NCI-H510A treated with DMSO at 0.1 percent for 48 hours (cell line): ENCODE data around the gene CTDSPL.

Source experiments
- DNase-seq: peaks from one replicate; lab custom pipeline; 2025; lab: John Stamatoyannopoulos, UW

Gene CTDSPL

GRCh38 chr3:37853691-37854413 lies 7.8 kb upstream of the CTDSPL start:
- no peak for DNase-seq

DNA sequence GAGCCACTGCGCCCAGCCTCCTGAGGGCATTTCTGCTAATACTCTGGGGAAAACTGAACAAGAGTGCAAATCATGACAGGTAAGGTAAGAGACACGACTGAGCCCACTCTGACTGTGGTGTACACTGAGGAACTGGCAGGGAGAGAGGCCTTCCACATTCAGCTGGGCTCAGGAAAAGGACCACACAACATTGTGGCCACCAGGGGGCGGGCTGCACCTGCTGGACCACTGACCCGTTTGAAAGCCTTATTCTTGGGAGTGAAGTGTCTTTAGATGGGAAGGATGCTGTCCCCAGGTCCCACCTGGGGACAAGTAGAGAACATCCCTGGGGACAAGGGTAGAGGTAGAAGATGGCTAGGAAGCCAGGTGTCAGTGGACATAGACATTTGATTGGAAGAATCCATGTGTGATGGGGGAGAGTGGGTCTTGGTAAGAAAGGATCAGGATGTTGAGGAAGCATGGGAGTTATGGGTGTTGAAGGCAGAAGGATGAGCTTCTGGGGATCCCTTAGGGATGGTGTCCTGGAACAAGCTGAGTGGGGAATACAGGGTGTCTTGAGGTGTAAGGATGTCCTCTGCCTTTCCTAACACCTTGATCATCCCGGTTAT lies 6.2 kb upstream of the CTDSPL start:
- DNase-seq = peak; percentile 25

GRCh38 chr3:37856381-37856780 lies 5.3 kb upstream of the CTDSPL start:
- no peak for DNase-seq

- DNase-seq = no peak
These were observed 2.9 kb upstream of the CTDSPL start for GRCh38 chr3:37858742-37859141.

- no peak for DNase-seq
These were observed 2.3 kb upstream of the CTDSPL start for GRCh38 chr3:37859354-37859753.

GRCh38 chr3:37859908-37860199 lies 1.8 kb upstream of the CTDSPL start:
- no peak for DNase-seq

DNA sequence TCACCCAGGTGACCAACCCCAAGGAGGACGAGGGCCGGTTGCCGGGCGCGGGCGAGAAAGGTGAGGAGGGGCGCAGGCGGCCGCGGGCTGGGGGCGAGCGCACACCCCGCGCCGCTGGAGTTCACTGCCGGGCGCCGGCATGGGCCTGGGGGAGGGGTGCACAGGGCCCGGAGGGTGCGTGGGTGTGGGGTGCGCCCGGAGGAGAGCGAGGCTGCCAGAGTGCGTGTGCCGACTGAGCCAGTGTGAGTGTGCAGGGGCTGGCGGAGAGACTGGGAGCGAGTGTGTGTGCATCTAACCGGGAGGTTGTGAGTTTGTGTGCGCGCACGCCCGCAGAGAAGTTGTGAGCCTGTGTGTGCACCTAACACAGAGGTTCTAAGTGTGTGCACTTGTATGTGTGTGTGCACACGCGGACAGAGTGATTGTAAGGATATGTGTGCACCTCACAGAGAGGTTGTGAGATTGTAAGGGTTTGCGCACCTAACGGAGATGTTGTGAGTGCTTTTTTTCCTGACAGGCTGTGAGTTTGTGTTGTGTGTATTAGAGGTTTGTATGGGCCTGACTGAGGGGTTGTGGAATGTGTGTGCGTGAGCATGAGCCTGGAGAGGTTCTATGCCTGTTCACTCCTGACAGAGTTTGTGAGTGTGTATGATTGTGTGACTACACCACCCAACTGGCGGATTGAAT lies 681 bp downstream of the CTDSPL start:
- DNase-seq = no peak

GRCh38 chr3:37862903-37863815 lies 1.5 kb downstream of the CTDSPL start:
- no peak for DNase-seq

- peak; percentile 25 for DNase-seq
These were observed 2.5 kb downstream of the CTDSPL start for GRCh38 chr3:37863949-37864822.

DNA sequence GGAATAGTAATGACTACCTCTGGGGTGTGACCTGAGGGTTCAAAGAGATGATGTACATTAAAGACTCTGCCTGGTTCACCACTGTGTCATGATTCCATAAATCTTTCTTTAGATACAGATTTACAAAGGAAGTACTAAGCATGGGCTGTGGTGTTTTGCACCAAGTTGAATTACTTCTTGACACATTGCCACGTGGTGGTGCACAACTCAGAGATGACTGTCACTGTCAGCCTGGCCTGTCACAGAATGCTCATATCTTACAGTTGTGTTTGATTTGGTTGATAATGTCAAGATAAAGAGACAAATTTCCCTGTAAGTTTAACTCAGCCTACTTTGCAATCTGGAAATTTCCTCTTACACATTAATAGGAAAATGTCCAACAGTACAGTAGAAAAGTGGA lies 3.2 kb downstream of the CTDSPL start:
- no peak for DNase-seq

- DNase-seq = no peak
These were observed 5.5 kb downstream of the CTDSPL start for GRCh38 chr3:37867144-37867543.

DNA sequence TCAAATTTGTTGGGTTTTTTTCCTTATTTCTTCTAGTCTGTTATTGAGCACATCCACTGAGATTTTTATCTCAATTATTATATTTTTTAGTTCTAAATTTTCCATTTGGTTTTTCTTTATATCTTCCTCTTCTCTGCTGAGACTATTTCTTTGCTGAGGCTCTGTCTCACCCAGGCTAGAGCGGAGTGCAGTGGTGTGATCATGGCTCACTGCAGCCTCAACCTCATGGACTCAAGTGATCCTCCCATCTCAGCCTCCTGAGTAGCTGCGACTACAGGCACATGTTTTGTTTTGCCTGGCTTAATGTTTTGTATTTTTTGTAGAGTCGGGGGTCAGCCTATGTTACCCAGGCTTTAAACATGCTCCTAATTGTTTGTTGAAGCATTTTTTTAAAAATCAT lies 10.2 kb downstream of the CTDSPL start:
- DNase-seq = no peak

DNA sequence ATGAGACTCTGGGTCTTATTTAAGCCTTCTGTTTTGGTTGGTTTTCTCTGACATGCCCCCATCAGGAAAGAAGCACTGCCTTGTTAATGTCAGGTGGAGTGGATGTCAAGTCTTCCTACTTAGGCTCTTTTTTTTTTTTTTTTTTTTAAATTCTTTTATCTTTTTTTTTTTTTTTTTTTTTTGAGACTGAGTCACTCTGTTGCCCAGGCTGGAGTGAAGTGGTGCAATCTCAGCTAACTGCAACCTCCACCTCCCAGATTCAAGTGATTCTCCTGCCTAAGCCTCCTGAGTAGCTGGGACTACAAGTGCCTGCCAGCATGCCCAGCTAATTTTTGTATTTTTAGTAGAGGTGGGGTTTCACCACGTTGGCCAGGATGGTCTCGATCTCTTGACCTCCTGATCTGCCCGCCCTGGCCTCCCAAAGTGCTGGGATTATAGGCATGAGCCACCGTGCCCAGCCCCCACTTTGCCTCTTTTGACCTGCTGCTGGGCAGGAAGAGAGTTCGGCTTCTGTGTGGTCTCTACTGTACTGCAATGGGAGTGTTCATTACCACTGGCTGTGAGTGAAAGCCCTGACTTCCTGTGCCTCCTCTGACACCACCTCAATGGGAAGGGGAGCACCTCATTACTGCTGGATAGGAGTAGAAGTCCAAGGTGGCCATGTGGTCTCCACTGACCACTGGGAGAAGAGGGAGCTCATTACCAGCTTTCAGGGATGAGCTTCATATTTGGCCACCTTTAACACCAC lies 10.9 kb downstream of the CTDSPL start:
- DNase-seq = no peak

DNA sequence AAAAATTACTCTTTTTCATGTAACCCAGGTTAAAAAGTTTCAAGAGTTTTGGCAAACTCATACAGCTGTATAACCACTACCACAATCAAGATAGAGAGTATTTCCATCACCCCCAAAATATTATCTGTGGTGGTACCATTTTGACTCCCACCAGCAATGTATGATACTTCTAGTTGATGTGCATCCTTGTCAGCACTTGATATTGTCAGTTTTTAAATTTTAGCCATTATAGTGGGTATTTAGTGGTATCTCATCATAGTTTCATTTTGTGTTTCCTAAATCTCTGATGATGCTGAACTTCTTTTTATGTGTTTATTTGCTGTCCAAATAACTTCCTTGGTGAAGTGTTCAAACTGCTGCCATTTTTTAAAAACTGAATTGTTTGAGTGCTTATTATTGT lies 14.6 kb downstream of the CTDSPL start:
- DNase-seq = no peak

DNA sequence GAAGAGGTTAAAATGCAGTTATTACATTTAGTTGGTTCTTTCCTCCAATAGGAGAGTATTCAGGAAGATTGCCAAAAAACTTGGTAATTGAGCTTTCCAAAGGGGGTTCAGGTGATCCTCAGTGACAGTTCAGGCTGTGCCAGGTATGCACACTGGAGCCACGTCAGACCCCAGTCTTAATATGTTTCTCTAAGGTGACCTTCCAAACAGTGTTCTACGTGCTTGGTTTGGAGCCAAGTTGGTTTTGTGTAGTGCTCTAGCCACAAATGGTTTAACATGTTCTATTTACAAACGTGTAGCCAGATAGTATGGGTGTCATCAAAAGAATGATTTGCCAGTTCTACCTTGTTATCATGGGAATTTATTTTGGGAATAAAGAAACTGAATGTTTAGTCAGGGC lies 21.0 kb downstream of the CTDSPL start:
- no peak for DNase-seq

- DNase-seq = no peak
These were observed 24.1 kb downstream of the CTDSPL start for GRCh38 chr3:37885814-37886213.

DNA sequence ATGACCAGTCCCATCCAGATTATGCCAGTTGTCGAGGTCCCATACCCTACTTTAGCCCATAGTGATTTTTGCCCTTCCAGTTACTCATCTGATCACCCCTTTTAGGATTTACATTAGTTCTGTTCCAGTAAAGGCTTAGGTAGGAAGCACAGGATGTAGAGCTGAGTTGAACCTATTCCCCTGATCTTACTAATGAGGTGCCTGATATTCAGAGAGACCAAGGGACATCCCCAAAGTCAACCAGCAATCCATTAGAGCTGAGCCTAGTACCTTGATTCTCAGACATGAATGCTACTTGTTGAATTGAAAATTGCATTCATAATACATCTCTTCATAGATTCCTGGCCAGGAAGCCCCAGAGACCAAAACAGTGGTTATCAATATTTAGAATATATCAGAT lies 24.7 kb downstream of the CTDSPL start:
- no peak for DNase-seq

- no peak for DNase-seq
These were observed 25.4 kb downstream of the CTDSPL start for GRCh38 chr3:37887062-37887461.

GRCh38 chr3:37887824-37888223 lies 26.1 kb downstream of the CTDSPL start:
- DNase-seq = no peak

DNA sequence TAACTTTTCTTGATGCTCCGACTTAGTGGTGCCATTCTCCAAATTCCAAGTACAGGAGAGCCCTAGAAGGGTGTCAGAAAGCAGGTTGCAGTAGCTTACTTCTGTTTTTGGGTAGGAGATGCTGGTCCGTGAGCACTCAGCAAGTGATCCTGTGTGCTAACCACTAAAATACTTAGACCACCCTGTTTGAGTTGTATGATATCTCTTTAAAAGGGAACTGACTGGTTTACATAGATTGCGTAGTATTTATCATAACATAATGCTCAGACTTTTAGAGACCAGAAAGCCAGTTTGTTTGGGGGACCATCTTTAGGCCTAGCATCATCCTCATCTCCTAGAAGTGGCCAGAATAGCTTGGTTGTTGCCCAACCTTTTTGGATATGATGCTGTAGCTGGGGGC lies 26.7 kb downstream of the CTDSPL start:
- DNase-seq = no peak

GRCh38 chr3:37890522-37890921 lies 28.8 kb downstream of the CTDSPL start:
- DNase-seq = no peak
